GM15510 (cell line): Measurements from ENCODE around the gene ACAP2.

Experiments
- POLR2A ChIP-seq: IDR thresholded peaks from 3 replicates; pipeline ENCODE4 v1.6.1; 2011; ENCODE audit warnings: borderline replicate concordance; ENCODE audit not compliant: insufficient read length; ENCODE audit errors: extremely low read depth

ACAP2 gene

DNA sequence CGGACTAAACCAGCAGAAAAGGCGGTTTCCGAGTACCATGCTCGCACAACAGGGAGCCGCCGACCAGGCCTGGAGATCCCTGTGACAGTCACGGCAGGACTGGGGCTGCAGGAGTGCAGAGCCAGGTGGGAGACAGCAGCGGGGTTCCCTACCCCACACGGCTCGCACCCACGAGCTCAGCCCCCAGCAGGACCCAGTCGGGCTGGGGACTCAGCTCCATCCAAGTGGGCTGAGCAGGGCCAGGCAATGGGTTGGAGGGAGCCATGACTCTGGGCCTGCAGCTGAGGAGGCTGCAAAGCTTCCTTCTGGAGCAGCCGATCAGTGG is 187.7 kb downstream of the ACAP2 start:
- no peak for TF ChIP-seq POLR2A

DNA sequence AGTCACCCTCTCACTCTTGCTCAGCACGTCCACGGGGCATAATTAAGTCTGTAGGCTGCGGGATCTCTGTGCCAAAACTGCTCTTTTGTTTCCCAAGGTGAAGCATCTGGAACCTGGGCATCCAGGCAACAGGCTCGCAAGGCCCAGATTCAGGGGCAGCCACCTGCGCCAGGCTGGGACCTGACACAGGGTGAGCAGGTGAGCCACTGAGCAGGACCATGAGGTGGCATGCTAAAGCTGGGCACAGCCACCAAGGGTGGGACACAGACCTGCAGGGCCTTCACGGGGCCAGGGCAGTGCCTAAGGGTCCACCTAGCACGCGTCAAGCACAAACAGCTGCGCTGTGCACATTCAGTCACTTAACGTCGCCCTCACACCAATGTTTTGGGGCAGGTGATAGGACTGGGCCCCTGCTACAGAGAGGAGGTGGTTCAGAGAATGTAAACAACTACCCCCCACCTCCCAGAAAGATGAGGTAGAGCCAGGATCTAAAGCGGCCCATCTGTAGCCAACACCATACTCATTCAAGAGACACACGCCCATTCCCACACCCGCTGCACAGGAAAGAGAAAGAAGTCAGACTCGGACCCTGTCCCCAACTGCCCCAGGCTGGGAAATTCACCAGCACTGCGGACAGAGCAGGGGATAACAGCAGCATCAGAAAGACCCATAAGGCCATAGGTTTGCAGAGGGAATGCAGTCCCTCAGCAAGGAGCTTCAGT is 188.2 kb downstream of the ACAP2 start:
- no peak for TF ChIP-seq POLR2A

DNA sequence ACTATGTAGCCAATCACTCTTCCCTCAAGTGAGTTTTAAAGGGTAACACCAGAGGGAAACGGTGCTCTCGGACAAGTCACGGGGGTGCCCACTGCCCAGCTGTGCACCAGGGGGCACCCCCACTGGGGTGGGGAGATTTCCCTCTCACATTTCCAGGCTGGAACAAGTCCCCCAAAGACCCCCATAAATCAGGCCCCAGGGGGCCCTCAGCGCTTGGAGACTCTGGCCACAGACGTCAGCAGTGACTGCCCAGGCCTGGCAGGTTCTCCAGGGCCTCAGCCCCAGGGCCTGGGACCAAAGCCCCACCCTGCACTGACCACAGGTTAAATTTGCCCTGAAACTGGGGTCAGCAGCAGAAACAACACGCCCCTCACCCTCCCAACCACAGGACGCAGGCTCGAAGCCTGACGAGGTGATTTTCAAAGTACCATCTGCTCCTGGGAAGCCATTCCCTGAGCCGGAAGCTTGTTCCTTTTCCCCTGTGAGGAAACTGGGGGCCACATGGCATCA is 188.8 kb downstream of the ACAP2 start:
- no peak for TF ChIP-seq POLR2A

DNA sequence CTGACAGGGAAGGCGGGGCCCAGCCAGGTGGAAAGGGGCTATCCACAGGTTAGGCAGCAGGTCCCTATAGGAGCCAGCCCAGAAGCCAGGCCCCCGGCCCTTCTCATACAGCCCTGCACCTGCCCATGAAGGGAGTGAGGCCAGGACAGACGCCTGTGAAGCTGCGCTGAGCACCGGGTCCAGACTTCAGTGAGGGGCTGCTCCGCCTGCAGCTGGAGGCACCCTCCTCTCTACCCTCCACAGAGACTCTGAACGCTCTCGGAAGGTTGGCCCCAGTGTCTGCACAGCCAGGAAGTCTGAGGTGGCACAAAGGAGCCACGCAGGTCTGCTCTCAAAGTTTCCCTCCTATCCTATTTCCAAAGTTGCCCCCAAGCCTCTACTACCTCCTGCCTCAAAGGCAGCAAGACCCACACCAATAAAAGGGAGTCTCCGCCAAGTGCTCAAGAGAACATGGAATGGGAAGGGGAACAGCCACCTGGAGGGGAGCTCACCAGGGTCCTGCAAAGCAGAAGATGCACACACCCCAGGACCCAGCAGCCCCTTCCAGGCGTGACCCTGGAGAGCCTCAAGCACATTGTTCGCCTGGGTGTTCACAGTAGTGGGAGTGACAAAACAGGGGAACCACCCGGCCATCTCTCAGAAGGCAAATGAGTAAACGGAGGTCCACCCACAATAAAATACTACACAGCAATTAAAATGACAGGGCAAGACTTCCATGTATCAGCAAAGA is 191.3 kb downstream of the ACAP2 start:
- TF ChIP-seq POLR2A = no peak

DNA sequence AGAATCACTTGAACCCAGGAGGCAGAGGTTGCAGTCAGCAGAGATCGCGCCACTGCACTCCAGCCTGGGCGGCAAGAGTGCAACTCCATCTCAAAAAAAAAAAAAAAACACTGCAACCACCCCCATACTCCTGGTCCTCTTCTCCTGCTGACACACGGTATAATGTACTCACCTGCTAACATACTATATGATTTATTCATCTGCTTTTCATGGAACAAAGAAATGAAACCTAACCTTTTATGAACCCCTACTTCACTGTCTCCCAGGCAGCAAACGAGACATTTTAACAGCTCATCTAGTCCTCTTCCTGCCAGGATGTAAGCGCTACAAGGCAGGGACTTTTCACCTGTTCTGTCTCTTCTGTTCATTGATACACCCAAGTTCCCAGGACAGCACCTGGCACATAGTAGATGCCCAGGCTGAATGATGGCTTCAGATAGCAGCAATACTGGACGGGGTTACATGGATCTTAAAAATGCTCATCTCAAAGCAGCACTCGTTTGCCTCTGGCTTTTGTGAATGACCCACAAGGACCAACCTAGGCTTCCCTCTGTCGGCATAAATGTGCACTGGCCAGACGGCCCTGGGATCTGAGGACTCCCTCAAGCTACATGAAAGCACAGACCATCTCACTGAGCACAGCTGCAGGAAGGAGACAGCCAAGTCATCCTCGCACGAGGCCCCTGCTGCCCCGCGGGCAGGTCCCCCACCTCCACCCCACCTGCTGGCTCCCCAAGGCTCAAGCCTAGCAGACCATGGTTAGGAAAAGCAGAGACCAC is 192.2 kb downstream of the ACAP2 start:
- TF ChIP-seq POLR2A = no peak

DNA sequence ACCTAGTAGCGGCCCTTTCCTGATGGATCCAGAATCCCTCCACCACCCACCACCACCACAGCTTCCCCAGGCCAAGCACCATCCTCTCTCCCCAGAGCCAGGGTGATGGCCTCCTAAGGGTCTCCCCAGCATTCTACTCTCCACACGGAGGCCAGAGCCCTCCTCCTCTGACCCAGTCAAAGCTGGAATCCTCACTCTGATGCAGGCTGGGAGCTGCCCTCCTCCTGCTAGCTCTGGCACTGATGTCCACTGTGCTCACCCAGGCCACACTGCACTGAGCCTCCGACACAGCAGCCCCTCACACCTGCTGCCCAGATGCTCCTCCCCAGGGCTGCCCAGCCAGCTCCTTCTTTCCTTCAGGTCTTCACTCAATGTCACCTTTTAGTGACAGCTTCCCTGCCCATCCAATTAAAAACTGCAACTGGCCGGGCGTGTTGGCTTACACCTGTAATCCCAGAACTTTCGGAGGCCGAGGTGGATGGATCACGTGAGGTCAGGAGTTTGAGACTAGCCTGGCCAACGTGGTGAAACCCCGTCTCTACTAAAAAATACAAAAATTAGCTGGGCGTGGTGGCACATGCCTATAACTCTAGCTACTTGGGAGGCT is 192.9 kb downstream of the ACAP2 start:
- no peak for TF ChIP-seq POLR2A

DNA sequence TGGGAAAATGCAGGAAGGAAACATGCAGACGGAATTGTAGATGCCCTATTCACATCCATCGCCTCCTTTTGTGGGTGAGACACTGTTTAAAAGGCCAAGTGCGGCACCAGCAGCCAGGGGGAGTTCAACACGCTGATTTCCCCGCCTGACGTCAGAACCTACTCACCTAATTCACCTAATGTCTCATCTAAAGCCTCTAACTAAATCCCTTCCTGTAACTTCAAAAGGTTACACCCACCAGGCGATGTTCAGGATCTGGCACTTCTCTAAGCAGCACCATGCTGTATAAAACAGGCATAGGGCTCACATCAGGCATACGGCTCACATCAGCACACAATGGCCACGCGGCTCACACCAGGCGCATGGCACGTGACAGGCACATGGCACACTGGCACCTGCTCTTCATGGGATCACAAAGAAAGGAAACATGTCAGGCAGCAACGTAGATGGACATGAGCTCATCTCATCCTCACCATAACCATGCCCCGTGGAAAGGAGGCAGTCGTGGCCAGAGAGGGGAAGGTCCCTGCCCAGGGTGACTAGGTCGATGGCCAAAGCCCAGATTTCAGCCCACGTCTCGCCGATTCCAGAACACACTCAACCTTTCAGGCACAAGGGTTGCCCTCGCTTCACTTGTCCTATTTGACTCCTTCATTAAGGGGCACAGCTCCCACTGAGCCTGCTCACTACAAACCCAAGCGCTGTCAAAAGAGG is 193.6 kb downstream of the ACAP2 start:
- TF ChIP-seq POLR2A = no peak

DNA sequence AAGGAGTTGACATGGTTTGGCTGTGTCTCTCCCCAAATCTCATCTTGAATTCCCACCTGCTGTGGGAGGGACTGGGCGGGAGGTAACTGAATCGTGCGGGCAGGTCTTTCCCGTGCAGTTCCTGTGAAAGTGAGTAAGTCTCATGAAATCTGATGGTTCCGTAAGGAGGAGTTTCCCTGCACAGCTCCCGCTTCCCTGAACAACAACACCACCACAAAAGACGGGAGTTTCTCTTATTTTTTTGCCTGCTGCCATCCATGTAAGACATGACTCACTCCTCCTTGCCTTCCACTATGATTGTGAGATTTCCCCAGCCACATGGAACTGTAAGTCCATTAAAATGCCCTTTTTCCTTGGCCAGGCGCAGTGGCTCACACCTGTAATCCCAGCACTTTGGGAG is 194.5 kb downstream of the ACAP2 start:
- no peak for TF ChIP-seq POLR2A

DNA sequence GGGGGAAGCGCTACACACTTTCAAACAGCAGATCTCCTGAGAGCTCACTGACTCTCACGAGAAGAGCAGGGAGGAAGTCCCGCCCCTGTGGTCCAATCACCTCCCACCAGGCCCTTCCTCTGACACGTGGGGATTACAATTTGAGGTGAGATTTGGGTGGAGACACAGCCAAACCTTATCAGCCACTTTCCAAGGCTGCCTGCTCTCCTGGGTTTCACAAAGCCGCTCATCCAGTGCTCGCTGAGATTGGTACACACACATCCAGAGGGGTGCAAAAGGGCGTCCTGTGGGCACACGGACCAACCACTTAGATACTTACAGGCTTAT is 195.0 kb downstream of the ACAP2 start:
- no peak for TF ChIP-seq POLR2A

DNA sequence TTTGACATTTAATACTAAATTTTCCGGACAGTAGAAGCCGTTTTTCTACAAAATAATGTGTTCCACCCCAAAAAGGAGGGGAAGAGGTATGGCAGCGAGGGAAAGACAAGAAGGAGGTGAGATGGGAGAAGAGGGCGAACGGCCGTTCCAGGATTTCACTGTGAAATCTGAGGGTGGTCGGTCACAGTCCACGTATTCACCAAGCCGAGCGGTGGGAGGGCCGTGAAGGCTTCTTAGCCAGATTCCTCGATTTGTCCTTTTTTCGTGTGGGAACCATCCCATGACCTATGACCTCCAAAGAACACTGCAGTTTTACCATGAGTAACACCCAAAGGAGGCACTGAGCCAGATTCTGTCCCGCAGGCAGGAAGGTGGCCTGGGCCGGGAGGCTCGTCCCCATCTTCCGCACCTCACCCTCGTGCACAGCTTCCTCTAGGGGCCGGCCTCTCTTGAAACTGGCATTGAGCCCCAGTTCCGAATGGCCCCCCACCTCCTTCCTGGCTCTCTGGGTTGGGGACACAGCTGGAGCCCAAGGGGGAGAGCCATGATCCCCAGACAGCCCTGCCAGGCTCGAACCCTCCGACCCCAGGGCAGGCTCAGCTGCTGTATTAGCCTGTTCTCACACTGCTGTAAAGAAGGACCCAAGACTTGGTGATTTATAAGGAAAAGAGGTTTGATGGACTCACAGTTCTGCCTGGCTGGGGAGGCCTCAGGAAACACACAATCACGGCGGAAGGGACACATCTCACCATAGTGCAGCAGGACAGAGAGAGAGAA is 195.5 kb downstream of the ACAP2 start:
- TF ChIP-seq POLR2A = no peak

DNA sequence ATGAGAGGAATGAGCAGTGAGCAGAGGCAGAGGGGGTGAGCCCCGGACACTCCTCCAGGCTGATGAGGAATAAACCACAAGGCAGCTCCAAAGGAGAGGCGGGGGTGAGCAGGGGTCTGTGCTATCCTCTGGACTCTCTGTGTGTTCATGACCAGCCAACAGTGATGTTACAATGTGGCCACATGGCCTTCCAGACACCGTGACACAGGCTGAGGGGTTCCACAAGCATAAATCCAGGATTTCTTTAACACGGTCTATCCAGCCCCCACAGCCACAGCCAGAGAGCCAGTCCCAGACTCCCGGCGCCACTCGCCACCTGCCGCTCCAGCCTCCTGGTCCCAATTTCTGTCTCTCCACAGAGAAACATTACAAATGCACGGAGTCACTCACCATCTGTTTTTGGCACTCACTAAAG is 196.2 kb downstream of the ACAP2 start:
- TF ChIP-seq POLR2A = no peak

DNA sequence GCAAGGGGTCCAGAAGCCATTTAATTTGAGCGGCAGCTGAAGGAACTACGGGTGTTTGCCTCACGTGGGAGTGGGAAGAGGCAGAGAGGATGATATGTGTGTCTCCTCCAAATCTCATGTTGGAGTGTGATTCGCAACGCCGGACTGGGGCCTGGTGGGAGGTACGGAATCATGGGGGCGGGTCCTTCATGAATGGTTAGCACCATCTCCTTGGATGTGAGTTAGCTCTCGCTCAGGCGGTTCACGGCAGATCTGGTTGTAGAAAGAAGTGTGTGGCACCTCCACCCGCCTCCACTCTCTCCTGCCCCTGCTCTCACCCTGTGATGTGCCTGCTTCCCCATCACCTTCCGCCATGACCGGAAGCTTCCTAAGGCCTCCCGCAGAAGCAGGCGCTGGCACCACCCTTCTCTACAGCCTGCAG is 197.3 kb downstream of the ACAP2 start:
- TF ChIP-seq POLR2A = no peak

DNA sequence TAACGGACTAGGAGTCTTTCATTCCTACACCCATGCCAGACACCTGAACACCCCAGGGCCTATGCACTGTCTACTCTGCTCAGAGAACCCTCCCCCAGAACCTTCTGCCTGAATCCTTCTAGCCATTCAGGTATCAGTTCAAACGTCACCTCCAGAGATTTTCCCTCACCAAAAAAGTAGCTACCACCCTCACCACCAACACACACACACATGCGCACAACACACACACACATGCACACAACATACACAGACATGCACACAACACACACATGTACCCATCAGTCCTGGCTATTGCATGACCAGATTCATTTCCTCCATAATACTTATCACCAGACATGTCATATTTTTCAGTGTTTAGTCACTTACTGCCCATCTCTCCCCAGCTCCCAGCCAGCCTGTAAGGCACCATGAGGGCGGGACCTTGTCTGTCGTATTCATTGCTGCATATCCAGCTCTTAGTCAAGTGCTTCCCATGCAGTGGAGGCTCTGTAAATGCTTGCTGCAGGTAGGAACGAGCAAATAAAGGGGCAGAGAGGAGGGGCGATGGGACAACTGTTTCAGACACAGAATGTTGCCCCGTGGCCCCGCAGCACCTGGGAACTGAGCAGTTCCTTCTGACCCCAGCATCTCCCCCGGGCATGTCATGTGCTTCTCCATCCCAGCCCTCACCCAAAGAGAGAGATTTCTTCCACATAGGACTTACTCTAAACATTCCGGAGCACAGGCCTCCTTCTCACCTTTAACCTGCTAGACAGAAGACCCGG is 201.0 kb downstream of the ACAP2 start:
- TF ChIP-seq POLR2A = no peak
